ENCODE results near the gene EMP1. TPM values are rescaled to one million over a fixed set of nuclear protein-coding genes. Genes with fewer than 3 reads are reported as not detected.

The EMP1 gene
- total and polyA plus RNA-seq, 9 of the 15 experiments (the other 6 are each of a cell fraction or from before 2014, with no cell fraction given), result 0.10 to 0.60 TPM; not detected in 7

DNA sequence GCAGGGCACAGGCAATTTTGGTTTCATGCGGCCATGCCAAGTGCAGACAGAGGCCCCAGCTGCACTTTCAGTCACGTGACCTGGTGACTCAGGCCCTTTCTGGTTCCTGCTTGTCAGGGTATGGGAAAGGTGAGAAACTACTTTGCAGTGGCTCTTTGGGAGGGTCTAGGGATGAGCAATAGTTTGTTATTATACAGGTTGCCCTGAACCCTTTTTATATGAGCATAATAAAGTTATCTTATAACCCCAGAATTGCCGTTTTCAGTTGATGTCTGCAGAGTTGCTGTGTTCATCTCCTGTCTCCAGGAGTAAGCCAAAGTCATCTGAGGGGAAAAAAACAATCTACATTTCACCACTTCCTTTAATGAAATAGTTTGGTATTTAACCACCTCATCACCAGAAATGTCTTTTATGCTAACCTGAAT is 30.9 kb upstream of the EMP1 start:
- Histone ChIP-seq H3K9me1 (ENCODE audit: control insufficient read depth, insufficient read depth, low read length) (no peaks in the 10 kb centered on the region), H2AFZ (ENCODE audit: low read depth, low read length) (no peak overlapping the region), H4K20me1 (replicated peaks; ENCODE audit: control insufficient read depth, insufficient read depth, low read length) (no peaks in the 10 kb centered on the region), H3K4me1 (replicated peaks in 1 of 2; ENCODE audit: control insufficient read depth in 2 of 2, insufficient read depth in 2 of 2, low read length in 2 of 2) (no peaks in the 10 kb centered on the region; a peak in 1 of 5 replicates), H3K36me3 (ENCODE audit: control insufficient read depth, insufficient read depth, low read length) (no peaks in the 10 kb centered on the region), H3K9ac (ENCODE audit: insufficient read depth in 1 of 2, low read depth in 2 of 2, low read length in 2 of 2) (no peak overlapping the region), H3K4me3 (no peak overlapping the region), H3K27ac (ENCODE audit: extremely low read depth, low read depth, low read length) (no peak overlapping the region), H3K9me3 (replicated peaks; ENCODE audit: control insufficient read depth, insufficient read depth, low read depth, low read length) (no peaks in the 10 kb centered on the region), H3K27me3 (ENCODE audit: control insufficient read depth in 2 of 2, insufficient read depth in 2 of 2, low read length in 2 of 2) (no peaks in the 10 kb centered on the region), H3K4me2 (ENCODE audit: insufficient read depth, low read length) (no peak overlapping the region), H3K79me2 (ENCODE audit: control insufficient read depth, insufficient read depth, low read length) (no peaks in the 10 kb centered on the region)
- in situ Hi-C loops (cut with MboI) (no loop called here), intact Hi-C loops (cut with micrococcal nuclease) (no loop called here)
- ATAC-seq, result no peak
- peak in 1 of 4 experiments; percentile 9 for DNase-seq (ENCODE audit: extremely low read depth in 1 of 4, low spot score in 3 of 4)
- ChIA-PET POLR2A (no interaction called here), CTCF (ENCODE audit: low intra/inter-chr PET ratio) (no interaction called here)
- WGBS (ENCODE audit: insufficient coverage, low coverage, missing lambda C conversion rate), result 2% methylated on average over 3 of the region's 3 CpGs
- BruUV-seq (replicated peaks), result no TSS peak
- FAIRE-seq, result no peak
- TF ChIP-seq TRIM24 (IDR thresholded peaks at IDR 0.05) (no peak), ZNF707 (CRISPR knock-in tag; conservative IDR thresholded peaks at IDR 0.05) (no peak), DACH1 (IDR thresholded peaks at IDR 0.05; ENCODE audit: partially characterized antibody) (no peak), CBFA2T2 (conservative IDR thresholded peaks at IDR 0.05) (peak; percentile 54), TOE1 (IDR thresholded peaks at IDR 0.05; ENCODE audit: borderline replicate concordance) (peak; percentile 78; the same call in 1 of the 2 replicates), TOE1 (CRISPR knock-in tag; IDR thresholded peaks at IDR 0.05; ENCODE audit: borderline replicate concordance, low read depth) (no peak), FOXA3 (CRISPR knock-in tag; conservative IDR thresholded peaks at IDR 0.05 in 1 of 2, IDR thresholded peaks at IDR 0.05 in 1 of 2) (no peak), YY1 (IDR thresholded peaks at IDR 0.05; ENCODE audit: borderline replicate concordance in 1 of 3, control insufficient read depth in 1 of 3, extremely low read depth in 1 of 3, insufficient read depth in 3 of 3, insufficient read length in 1 of 3, insufficient replicate concordance in 2 of 3, low read depth in 1 of 3, low read length in 2 of 3) (no peak), KHSRP (IDR thresholded peaks at IDR 0.05) (no peak), TAF7 (tag; IDR thresholded peaks at IDR 0.05) (no peak), RBFOX2 (IDR thresholded peaks at IDR 0.05; ENCODE audit: low read depth, low read length) (no peak), MTA1 (IDR thresholded peaks at IDR 0.05; ENCODE audit: borderline replicate concordance) (no peak), STAG1 (CRISPR knock-in tag; IDR thresholded peaks at IDR 0.05; ENCODE audit: borderline replicate concordance) (no peak), SLC30A9 (CRISPR knock-in tag; IDR thresholded peaks at IDR 0.05) (no peak), ZNF347 (CRISPR knock-in tag; IDR thresholded peaks at IDR 0.05; ENCODE audit: low read depth) (no peak), ZNF217 (CRISPR knock-in tag; IDR thresholded peaks at IDR 0.05) (no peak), ZNF79 (CRISPR knock-in tag; IDR thresholded peaks at IDR 0.05; ENCODE audit: low read depth) (no peak)
- TF ChIP-seq, protein P1, sequence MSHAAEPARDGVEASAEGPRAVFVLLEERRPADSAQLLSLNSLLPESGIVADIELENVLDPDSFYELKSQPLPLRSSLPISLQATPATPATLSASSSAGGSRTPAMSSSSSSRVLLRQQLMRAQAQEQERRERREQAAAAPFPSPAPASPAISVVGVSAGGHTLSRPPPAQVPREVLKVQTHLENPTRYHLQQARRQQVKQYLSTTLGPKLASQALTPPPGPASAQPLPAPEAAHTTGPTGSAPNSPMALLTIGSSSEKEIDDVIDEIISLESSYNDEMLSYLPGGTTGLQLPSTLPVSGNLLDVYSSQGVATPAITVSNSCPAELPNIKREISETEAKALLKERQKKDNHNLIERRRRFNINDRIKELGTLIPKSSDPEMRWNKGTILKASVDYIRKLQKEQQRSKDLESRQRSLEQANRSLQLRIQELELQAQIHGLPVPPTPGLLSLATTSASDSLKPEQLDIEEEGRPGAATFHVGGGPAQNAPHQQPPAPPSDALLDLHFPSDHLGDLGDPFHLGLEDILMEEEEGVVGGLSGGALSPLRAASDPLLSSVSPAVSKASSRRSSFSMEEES (CRISPR knock-in tag; IDR thresholded peaks at IDR 0.05), result peak; percentile 93
- TF ChIP-seq, protein P2, sequence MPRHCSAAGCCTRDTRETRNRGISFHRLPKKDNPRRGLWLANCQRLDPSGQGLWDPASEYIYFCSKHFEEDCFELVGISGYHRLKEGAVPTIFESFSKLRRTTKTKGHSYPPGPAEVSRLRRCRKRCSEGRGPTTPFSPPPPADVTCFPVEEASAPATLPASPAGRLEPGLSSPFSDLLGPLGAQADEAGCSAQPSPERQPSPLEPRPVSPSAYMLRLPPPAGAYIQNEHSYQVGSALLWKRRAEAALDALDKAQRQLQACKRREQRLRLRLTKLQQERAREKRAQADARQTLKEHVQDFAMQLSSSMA (CRISPR knock-in tag; IDR thresholded peaks at IDR 0.05), result no peak
- TF ChIP-seq, protein P3, sequence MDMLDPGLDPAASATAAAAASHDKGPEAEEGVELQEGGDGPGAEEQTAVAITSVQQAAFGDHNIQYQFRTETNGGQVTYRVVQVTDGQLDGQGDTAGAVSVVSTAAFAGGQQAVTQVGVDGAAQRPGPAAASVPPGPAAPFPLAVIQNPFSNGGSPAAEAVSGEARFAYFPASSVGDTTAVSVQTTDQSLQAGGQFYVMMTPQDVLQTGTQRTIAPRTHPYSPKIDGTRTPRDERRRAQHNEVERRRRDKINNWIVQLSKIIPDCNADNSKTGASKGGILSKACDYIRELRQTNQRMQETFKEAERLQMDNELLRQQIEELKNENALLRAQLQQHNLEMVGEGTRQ (CRISPR knock-in tag; IDR thresholded peaks at IDR 0.05), result peak; percentile 67
- TF ChIP-seq, protein P4, sequence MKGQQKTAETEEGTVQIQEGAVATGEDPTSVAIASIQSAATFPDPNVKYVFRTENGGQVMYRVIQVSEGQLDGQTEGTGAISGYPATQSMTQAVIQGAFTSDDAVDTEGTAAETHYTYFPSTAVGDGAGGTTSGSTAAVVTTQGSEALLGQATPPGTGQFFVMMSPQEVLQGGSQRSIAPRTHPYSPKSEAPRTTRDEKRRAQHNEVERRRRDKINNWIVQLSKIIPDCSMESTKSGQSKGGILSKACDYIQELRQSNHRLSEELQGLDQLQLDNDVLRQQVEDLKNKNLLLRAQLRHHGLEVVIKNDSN (CRISPR knock-in tag; IDR thresholded peaks at IDR 0.05), result peak; percentile 40
